Bronchial epithelial cell (primary cell): ENCODE measurements around the gene ATP6V0D1. TPM values are rescaled to one million over a fixed set of nuclear protein-coding genes. Genes with fewer than 3 reads are reported as not detected.

ENCODE experiments used
- DNase-seq: peaks from one replicate; pipeline ENCODE4 v3.0.0-alpha.2; 2010; ENCODE audit warnings: low read depth
- FAIRE-seq: peaks from 2 replicates; lab custom pipeline; 2011; peaks lifted over from hg19 to GRCh38; lab: Jason Lieb, UNC
- H3K27me3 ChIP-seq: 2 replicates; pipeline ENCODE4 v1.5.1; 2011; ENCODE audit warnings: low read length; ENCODE audit not compliant: control insufficient read depth, insufficient read depth
- H3K36me3 ChIP-seq: 2 replicates; pipeline ENCODE4 v1.5.1; 2011; ENCODE audit warnings: low read length; ENCODE audit not compliant: control insufficient read depth, insufficient read depth
- H3K4me3 ChIP-seq: 2 replicates; pipeline ENCODE4 v1.5.1; 2011; ENCODE audit warnings: mild to moderate bottlenecking, low read depth, low read length, control low read depth
- CTCF ChIP-seq: IDR thresholded peaks from 2 replicates; pipeline ENCODE4 v1.5.1; 2011; ENCODE audit warnings: mild to moderate bottlenecking, moderate library complexity, low read length, control low read depth, inconsistent platforms; ENCODE audit not compliant: insufficient read depth, severe bottlenecking
- total RNA-seq: library from RNA; depleted of rRNA; stranded (reverse); fragments of >200 nt; gene quantifications from 2 replicates; pipeline ENCODE4 v1.2.1, GENCODE V29; 2014

Gene ATP6V0D1
- total RNA-seq, 1 donor from 2014 or later, result 78.2 TPM

- no peak overlapping the region for H3K4me3 ChIP-seq
- no peak for TF ChIP-seq CTCF
- peaks cover 11% of the 10 kb centered on the region for H3K27me3 ChIP-seq
- H3K36me3 ChIP-seq, result no peaks in the 10 kb centered on the region
- DNase-seq (no peak), FAIRE-seq (no peak)
Observed at GRCh38 chr16:67394155-67395104, 86.5 kb downstream of the ATP6V0D1 start.

- FAIRE-seq (no peak), DNase-seq (no peak)
- Histone ChIP-seq H3K4me3 (no peak overlapping the region), H3K36me3 (no peaks in the 10 kb centered on the region), H3K27me3 (peaks cover 11% of the 10 kb centered on the region)
- no peak for TF ChIP-seq CTCF
Observed at GRCh38 chr16:67393788-67394154, 87.2 kb downstream of the ATP6V0D1 start.

- DNase-seq, result peak; percentile 37
- Histone ChIP-seq H3K36me3 (no peaks in the 10 kb centered on the region), H3K4me3 (peak within 1 kb of the TSS; percentile 4), H3K27me3 (peaks cover 13% of the 10 kb centered on the region)
- TF ChIP-seq CTCF, result peak; percentile 72
- no peak for FAIRE-seq
Observed at GRCh38 chr16:67393111-67393787, 87.7 kb downstream of the ATP6V0D1 start, which contains the start of gene TPPP3. Gene TPPP3 (minus strand): TSS chr16:67393498. CDS start chr16:67391111, 2,387 bp downstream.

GRCh38 chr16:67392301-67393059 lies 88.5 kb downstream of the ATP6V0D1 start:
- TF ChIP-seq CTCF, result no peak
- FAIRE-seq (no peak), DNase-seq (no peak)
- Histone ChIP-seq H3K27me3 (peaks cover 15% of the 10 kb centered on the region), H3K4me3 (no peak overlapping the region), H3K36me3 (no peaks in the 10 kb centered on the region)

- no peaks in the 10 kb centered on the region for H3K36me3 ChIP-seq
- DNase-seq, result no peak
- H3K4me3 ChIP-seq, result no peak overlapping the region
- peaks cover 15% of the 10 kb centered on the region for H3K27me3 ChIP-seq
- FAIRE-seq, result no peak
- TF ChIP-seq CTCF, result no peak
Observed at GRCh38 chr16:67391424-67392300, 89.3 kb downstream of the ATP6V0D1 start.
